Airway epithelial cell (primary cell): ENCODE measurements around the gene AUNIP. TPM values are rescaled to one million over a fixed set of nuclear protein-coding genes. Genes with fewer than 3 reads are reported as not detected.

Experiments used
- total RNA-seq: library from RNA; depleted of rRNA; stranded (reverse); fragments of >200 nt; gene quantifications from 2 replicates; pipeline ENCODE4 v1.2.3, GENCODE V29; 2015

AUNIP gene, protein sequence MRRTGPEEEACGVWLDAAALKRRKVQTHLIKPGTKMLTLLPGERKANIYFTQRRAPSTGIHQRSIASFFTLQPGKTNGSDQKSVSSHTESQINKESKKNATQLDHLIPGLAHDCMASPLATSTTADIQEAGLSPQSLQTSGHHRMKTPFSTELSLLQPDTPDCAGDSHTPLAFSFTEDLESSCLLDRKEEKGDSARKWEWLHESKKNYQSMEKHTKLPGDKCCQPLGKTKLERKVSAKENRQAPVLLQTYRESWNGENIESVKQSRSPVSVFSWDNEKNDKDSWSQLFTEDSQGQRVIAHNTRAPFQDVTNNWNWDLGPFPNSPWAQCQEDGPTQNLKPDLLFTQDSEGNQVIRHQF
- total RNA-seq: 6.5 and 9.7 TPM in 2 replicates

DNA sequence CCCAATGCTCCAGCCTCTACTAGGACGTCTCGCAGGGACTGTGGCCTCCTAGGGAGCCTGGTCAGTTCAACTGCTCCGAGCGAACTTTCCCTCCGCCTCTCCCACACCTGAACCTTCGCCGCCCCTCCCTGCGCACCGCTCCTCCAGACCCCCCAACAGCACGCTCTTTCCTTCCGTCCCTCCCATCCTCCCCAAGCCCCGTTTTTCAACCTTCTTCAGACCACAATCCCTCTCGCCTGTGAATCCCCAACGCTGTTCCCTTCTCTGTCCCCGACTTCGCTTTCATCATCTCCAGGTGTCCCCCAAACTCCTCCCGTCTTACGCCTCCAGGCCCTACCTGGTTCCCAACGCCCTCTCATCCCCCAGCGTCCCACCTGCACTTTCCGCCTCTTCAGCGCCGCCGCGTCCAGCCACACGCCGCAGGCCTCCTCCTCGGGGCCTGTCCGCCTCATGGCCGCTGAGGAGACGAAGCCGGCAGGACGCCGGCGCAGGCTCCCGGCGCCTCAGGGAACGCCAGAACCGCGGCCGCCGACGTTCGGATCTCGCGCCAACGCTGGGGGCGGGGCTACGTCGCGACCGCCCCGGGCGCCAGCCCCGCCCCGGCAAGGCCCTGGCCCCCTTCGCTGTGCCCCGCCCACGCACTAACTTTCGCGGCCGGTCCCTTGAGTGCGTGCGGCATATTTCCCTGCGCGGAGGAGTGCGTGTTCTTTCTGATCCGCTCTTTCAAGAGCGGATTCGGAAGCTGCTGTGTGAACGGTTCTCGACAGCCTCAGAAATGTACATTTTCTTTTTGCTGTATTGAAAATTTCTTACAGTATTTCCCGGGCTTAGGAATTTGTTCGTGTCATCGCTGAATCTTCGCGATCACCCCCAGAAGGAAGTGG lies at the start of gene AUNIP:
AUNIP (minus strand) TSS at position 552 of the 884 bp plus-strand sequence; CDS start at position 452, 100 bp downstream.

DNA sequence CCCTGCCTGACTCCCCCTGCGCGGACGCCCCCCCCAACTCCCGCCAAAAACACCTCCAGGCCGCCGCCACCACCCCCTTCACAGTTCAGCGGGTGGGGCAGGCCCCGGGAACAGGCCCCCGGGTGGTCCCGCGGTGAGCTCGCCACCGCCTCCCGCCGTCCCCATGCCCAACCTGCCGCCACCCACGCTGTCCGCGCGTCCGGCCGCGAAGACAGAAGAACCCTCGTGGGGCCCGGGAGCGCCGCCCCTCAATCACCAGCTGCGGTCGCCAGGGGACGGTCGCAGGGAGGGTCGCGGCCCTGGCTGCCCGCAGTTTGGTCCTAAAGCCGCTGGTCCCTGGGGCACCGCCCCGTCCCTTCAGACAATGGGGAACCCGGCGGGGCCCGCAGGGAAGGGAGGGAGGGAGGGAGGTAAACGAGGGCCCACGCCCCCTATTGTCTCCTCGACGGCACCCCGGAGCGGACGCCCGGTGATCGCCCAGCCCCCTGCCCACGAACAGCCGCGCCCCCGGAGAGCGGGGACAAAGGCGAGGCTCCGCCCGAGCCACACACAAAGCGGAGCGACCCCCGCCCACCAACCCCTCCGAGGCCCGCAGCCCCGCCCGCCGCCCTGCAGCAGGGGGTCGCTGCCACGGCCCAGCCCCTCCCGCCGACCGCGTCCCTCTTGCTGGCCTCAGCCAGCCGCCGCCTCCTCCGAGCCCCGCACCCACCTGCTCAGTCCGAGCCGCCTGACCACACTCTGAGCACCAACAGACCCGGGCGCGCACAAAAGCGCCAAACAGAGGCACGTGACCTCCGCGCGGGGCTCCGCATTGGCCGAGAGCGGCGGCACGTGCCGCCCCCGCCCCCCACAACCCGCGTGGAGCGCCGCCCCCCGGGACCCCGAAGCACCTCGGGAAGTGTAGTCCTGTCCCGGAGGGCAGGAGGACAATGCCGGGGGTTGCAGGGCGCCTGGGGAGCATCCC lies 46.7 kb upstream of the AUNIP start, which contains the start of gene STMN1:
STMN1 (minus strand) TSS at position 740 of the 964 bp plus-strand sequence. CDS start 1,743 bp downstream, outside the sequence.

DNA sequence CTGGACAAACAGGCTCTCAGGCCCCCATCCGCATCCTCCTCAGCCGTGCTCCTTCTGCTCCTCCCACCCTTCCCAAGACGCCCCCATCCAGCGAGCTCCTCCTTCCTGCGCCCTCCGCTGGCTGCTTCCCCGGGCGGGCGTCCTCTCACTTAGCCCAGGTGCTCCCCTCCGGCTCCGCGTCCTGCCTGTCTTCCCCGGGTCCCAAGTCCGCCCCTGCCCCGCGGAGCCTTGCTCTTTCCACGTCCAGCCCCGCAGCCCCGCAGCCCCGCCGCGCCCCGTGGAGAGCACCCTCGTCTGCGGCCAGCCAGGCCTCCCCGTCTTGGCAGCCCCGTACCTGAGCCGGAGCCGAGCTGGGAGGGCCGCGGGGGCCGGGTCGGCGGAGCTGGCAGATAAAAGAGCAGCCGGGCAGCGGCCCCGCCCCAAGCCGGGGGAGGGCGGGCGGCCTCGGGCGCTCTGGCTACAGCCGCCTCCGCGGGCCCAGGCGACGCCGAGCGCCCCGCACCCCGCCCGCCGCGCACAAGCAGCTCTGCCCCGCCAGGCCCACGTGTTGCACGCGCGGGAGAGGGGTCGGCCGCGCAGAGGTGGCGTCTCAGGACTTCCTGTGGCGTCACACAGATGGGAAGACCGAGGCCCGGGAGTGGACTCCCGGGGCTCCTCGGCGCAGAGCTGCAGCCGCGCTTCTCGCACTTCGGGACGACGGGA lies 16.0 kb upstream of the AUNIP start, which contains the start of gene PAQR7:
PAQR7 (minus strand) TSS at position 555 of the 702 bp plus-strand sequence. CDS start 11,869 bp downstream, outside the sequence.

DNA sequence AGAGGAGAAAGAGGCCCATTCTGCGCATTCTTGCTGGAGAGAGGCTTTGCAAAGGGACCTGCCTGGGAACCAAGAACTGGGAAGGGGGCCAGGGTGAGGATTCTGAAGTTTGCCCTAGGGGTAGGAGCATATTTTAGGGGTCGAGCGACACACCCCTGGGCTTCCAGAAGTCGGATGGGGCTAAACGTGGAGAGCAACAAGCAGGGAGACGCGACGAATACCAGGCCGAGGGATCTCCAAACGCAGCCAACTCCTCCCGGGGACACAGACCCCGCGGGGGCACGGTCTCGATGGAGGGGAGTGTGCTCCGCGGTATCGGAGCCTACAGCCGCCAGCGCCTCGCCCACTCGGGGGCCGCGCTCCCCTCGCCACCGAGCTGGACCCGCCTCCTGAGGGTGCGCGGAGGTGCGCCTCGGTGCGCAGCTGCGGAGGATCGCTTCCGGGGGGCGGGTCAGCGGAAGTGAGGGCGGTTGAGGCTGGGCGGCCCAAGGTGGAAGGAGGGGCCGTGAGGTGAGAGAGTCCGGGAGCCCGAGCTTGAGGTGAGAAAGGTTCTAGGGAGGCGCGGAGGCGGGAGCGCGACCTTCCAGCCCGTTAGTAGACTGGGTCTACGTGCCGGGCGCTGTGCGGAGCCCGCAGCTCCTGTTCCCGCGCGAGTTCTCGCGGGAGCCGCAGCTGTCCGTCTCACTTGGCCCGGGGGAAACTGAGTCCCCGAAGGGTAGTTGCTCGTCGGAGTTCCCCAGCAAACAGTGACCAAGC lies 39.6 kb downstream of the AUNIP start, which contains the start of gene MTFR1L:
MTFR1L (plus strand) TSS at position 464 of the 756 bp plus-strand sequence. CDS start 3,151 bp downstream, outside the sequence.

DNA sequence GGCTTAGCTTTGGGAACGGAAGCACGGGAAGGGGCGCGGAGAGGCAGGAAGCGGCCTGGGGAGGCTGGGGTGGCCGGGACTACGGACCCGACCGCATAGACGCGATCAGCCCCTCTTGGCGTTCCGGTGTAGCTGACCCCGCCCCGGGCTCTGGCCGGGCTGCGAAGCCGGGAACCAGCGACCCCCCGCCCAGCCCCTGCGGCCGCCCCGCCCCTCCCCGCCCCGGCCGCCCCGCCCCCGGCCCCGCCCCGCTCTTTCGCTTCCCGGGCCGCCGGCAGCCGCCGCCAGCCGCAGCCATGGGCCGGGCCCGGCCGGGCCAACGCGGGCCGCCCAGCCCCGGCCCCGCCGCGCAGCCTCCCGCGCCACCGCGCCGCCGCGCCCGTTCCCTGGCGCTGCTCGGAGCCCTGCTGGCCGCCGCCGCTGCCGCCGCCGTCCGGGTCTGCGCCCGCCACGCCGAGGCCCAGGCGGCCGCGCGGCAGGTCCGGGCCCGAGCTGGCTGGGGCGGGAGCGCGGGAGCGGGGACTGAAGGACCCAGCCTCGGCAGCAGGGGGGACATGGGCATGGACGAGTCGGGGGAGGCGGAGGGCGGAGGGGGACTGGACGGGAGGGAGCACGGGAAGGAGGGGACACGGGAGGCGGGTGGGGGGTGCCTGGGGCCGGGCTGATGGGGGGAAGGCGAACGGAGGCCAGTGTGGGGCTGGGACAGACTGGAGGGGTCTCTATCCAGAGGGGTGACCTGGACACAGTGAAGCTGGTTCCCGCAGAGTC lies 59.1 kb downstream of the AUNIP start, which contains the start of gene SELENON:
SELENON (plus strand) TSS at position 259 of the 768 bp plus-strand sequence; CDS start at position 297, 38 bp downstream.

Other genes with a start within 250 kb of the AUNIP start
- gene MAN1C1, start 242.7 kb downstream of the AUNIP start, total RNA-seq: 0.65 and 1.1 TPM in 2 replicates
- 24.0 and 40.3 TPM in 2 replicates for gene SELENON, start 59.3 kb downstream of the AUNIP start, total RNA-seq
- 29.8 and 31.7 TPM in 2 replicates for gene MTFR1L, start 39.5 kb downstream of the AUNIP start, total RNA-seq
- 29.9 and 37.0 TPM in 2 replicates for gene PAQR7, start 16.3 kb upstream of the AUNIP start, total RNA-seq
- 150 and 162 TPM in 2 replicates for gene STMN1, start 47.0 kb upstream of the AUNIP start, total RNA-seq
- 12.0 and 12.6 TPM in 2 replicates for gene PAFAH2, start 138.6 kb upstream of the AUNIP start, total RNA-seq
- not detected in 2 replicates for gene EXTL1, start 162.3 kb upstream of the AUNIP start, total RNA-seq
- not detected in 2 replicates for gene SLC30A2, start 186.7 kb upstream of the AUNIP start, total RNA-seq
- not detected in 2 replicates for gene TRIM63, start 208.2 kb upstream of the AUNIP start, total RNA-seq